Common myeloid progenitor, CD34-positive (primary cell): ENCODE data around the gene SNURF.
A peak's percentile ranks its signal among the peaks of the same experiment; 100 is the strongest.

Experiments
- CTCF ChIA-PET: fragments of 350-600 bp; sonication (Branson Sonifier 250); formaldehyde crosslinking; loops from one replicate; lab custom pipeline; 2021; ENCODE audit warnings: antibody characterized with exemption; lab: Charles Lee
- POLR2A ChIA-PET: fragments of 350-600 bp; sonication (Branson Sonifier 250); formaldehyde crosslinking; loops from one replicate; lab custom pipeline; 2021; ENCODE audit warnings: antibody characterized with exemption; lab: Charles Lee
- DNase-seq, 3 donors: peaks; one replicate each; pipeline versions ENCODE4 v3.0.0 to v3.0.0-alpha.2; 2013
- H3K27ac ChIP-seq, 2 experiments: 1 replicate in 1 of 2; 2 replicates in 1 of 2; pipeline ENCODE4 v1.7.0; 2013; ENCODE audit warnings: inconsistent platforms in 2 of 2, low read length in 2 of 2, mild to moderate bottlenecking in 2 of 2, low read depth in 1 of 2, moderate library complexity in 1 of 2; ENCODE audit not compliant: severe bottlenecking in 2 of 2, insufficient read depth in 1 of 2, poor library complexity in 1 of 2
- H3K27me3 ChIP-seq, 5 experiments: replicated peaks in 2 of 5; 1 replicate in 3 of 5; 2 replicates in 2 of 5; pipeline versions ENCODE4 v1.6.1 to v1.7.0; 2013; ENCODE audit warnings: low read length in 4 of 5, mild to moderate bottlenecking in 2 of 5, moderate library complexity in 2 of 5, inconsistent platforms in 1 of 5; ENCODE audit not compliant: insufficient read depth in 5 of 5, control insufficient read depth in 4 of 5
- H3K36me3 ChIP-seq, 4 experiments: 1 replicate in 2 of 4; 2 replicates in 2 of 4; pipeline versions ENCODE4 v1.6.1 to v1.7.0; 2013; ENCODE audit warnings: low read length in 3 of 4, control low read depth in 1 of 4, mild to moderate bottlenecking in 1 of 4; ENCODE audit not compliant: control insufficient read depth in 4 of 4, insufficient read depth in 4 of 4
- H3K4me1 ChIP-seq, 4 experiments: 1 replicate in 3 of 4; 2 replicates in 1 of 4; pipeline versions ENCODE4 v1.6.1 to v1.7.1; 2013; ENCODE audit warnings: low read length in 3 of 4, mild to moderate bottlenecking in 3 of 4, control low read depth in 1 of 4, inconsistent platforms in 1 of 4, moderate library complexity in 1 of 4; ENCODE audit not compliant: control insufficient read depth in 4 of 4, insufficient read depth in 4 of 4; ENCODE audit errors: control extremely low read depth in 1 of 4
- H3K4me3 ChIP-seq, 7 experiments: 1 replicate in 4 of 7; 2 replicates in 3 of 7; pipeline versions ENCODE4 v1.5.1 to v1.7.0; 2013; ENCODE audit warnings: mild to moderate bottlenecking in 7 of 7, low read length in 6 of 7, moderate library complexity in 6 of 7, inconsistent platforms in 2 of 7, low read depth in 2 of 7, control low read depth in 1 of 7; ENCODE audit not compliant: insufficient read depth in 4 of 7, control insufficient read depth in 1 of 7; ENCODE audit errors: extremely low read depth in 1 of 7
- H3K9me3 ChIP-seq, 5 experiments: 1 replicate in 4 of 5; 2 replicates in 1 of 5; pipeline versions ENCODE4 v1.6.1 to v1.7.1; 2013; ENCODE audit warnings: low read length in 4 of 5, mild to moderate bottlenecking in 2 of 5, inconsistent platforms in 1 of 5, low read depth in 1 of 5, moderate library complexity in 1 of 5; ENCODE audit not compliant: control insufficient read depth in 4 of 5, insufficient read depth in 2 of 5; ENCODE audit errors: control extremely low read depth in 1 of 5
- WGBS: methylation state at CpG from one replicate; pipeline ENCODE4 v1.1.5; 2013; ENCODE audit not compliant: insufficient coverage; 5-methylcytosine and 5-hydroxymethylcytosine counted together

The SNURF gene

DNA sequence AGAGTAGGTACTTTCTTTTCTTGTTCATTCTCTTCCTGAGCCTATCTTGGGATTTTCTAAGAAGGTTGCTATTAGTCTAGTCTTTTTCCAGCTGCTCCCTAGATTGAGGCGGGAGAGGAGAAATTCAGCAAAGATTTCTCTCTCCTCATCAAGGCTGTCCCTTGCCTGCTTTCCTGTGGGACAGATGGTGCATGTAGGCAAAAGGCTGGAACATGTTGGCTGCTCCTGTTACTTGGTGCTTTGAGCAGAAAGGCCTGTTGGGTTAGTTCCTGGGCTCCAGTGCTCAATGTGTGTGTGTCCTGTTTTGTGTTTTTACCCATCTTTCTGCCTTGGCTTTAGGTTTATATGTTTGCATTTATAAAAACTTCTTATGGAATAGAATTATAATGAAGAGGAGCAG, 9.1 kb upstream of the SNURF start:
- H3K4me1 ChIP-seq: no peaks in the 10 kb centered on the region
- peaks cover 0 to 2% (median 0%) of the 10 kb centered on the region in 5 experiments for H3K27me3 ChIP-seq
- ChIA-PET POLR2A (no interaction called here), CTCF (interaction anchor here (0.6 kb wide), 1 partner anchor 296 kb away, joined by 4 read pairs; no protein-coding TSS in a partner anchor)
- WGBS: no CpG with 5 or more reads among the region's 1 CpG
- peaks cover 0 to 17% (median 4%) of the 10 kb centered on the region in 5 experiments for H3K9me3 ChIP-seq
- no peak overlapping the region for H3K27ac ChIP-seq
- H3K36me3 ChIP-seq: no peaks in the 10 kb centered on the region
- DNase-seq: no peak
- no peak overlapping the region for H3K4me3 ChIP-seq

DNA sequence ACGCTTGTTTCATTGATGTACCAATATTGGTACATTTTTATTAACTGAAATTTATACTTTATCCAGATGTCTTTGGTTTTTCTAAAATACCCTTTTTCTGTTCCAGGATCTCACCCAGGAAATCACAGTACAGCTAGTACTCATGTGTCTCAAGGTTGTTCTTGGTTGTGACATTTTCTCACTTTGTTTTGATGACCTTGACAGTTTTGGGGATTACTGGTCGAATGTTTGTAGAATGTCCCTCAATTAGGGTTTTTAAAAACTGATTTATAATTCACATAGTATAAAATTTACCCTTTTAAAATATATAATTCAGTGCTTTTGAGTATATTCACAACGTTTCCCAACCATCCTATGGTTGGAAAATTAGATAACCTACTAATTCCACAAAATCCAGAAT, 6.3 kb upstream of the SNURF start:
- Histone ChIP-seq H3K9me3 (peaks cover 0 to 9% (median 0%) of the 10 kb centered on the region in 5 experiments), H3K36me3 (no peaks in the 10 kb centered on the region), H3K27me3 (peaks cover 0 to 9% (median 0%) of the 10 kb centered on the region in 5 experiments), H3K4me3 (no peak overlapping the region), H3K27ac (no peak overlapping the region), H3K4me1 (no peaks in the 10 kb centered on the region)
- no peak for DNase-seq
- WGBS: no CpG with 5 or more reads among the region's 3 CpGs
- POLR2A ChIA-PET: no interaction called here
- CTCF ChIA-PET: no interaction called here

DNA sequence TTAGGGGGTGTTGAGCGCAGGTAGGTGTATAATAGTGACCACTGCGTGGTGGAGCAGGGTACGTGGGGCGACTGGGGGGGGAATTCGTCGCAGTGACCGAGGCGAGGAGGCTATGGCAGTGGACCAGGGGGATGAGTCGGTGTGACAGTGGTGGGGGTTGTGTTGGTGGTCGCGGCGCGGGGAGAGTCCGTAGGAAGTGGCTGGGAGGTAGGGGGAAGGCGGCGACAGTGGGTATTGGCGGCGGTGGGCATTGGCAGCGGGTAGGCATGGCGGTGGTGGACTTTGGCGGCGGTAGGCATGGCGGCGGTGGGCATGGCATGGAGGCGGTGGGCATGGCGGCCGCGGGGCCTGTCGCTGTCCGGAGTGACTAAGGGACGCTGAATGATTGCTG, 739 bp downstream of the SNURF start:
- Histone ChIP-seq H3K9me3 (peaks cover 0 to 15% (median 11%) of the 10 kb centered on the region in 5 experiments), H3K27ac (peak overlapping the region in 1 of 2 experiments; percentile 71), H3K4me3 (peak overlapping the region; percentile 44 to 80 (median 78)), H3K27me3 (peaks cover 0 to 14% (median 0%) of the 10 kb centered on the region in 5 experiments), H3K36me3 (peaks cover 0 to 6% (median 0%) of the 10 kb centered on the region in 4 experiments), H3K4me1 (peaks cover 0 to 7% (median 5%) of the 10 kb centered on the region in 4 experiments)
- CTCF ChIA-PET: interaction anchor here (1.0 kb wide), 1 partner anchor 10 kb away, joined by 3 read pairs; no protein-coding TSS in a partner anchor
- peak in 1 of 3 donors; percentile 31 for DNase-seq
- POLR2A ChIA-PET: no interaction called here
- 62% methylated on average over 22 of the region's 31 CpGs for WGBS

DNA sequence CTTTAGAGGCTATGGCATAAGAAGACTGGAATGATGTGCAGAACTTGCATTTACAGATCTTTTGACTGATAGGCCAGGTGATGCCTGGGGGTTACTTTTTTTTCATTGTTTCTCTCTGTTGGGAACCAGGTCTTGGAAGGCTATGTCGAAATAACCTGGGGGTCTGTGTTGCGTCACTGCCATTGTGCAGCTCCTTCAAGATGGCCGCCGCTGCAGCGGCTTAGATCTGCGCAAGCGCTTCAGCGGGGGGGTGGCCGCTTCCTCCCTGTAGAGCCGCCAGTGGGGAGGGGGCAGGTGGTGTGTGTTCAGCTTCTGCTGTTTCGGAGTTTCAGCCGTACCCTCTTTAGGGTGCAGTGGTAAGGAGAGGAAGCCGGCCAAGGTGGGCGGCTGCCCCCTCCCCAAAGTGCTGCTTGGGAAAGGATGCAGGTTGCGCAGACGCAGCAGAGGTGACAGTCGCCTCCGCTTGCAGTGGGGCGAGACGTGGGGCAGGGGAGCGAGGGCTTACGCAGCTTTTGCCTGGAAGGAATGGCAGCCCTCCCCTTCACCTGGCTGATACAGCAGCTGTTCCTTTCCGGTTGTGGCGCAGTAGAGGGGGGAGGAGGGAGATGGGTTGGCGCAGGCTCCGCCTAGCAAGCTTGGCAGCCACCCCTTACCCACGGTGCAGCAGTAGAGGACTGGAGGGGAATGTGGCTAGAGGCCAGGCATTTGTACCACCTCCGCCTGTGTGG, 1.5 kb downstream of the SNURF start:
- peaks cover 0 to 12% (median 0%) of the 10 kb centered on the region in 5 experiments for H3K27me3 ChIP-seq
- CTCF ChIA-PET: interaction anchor here (1.0 kb wide), 1 partner anchor 9 kb away, joined by 3 read pairs; no protein-coding TSS in a partner anchor
- DNase-seq: peak; percentile 81 to 93 (median 92)
- H3K9me3 ChIP-seq: peaks cover 0 to 16% (median 12%) of the 10 kb centered on the region in 5 experiments
- H3K4me3 ChIP-seq: peak overlapping the region; percentile 56 to 80 (median 78)
- peaks cover 0 to 7% (median 5%) of the 10 kb centered on the region in 4 experiments for H3K4me1 ChIP-seq
- POLR2A ChIA-PET: no interaction called here
- WGBS: 44% methylated on average over 25 of the region's 28 CpGs
- peak overlapping the region in 1 of 2 experiments; percentile 71 for H3K27ac ChIP-seq
- H3K36me3 ChIP-seq: peaks cover 0 to 6% (median 0%) of the 10 kb centered on the region in 4 experiments

DNA sequence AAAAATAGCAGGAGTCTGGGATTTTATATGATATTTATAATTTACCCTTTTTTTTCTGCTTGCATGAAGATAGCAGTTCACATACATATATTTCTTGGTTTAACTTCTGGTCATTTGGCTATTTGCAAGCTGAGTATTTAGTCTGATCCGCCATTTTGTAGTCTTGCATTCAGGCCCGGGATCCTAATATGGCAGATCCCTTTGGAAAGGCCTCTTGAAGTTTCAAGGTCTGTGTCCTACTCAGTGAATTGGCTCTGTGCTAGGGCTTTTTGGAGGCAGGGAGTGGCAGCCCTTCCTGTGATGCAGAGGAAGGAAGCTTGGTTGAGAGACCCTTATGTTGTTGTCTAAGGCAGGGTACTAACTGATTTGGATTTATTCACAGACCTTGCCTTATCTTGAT, 2.9 kb downstream of the SNURF start:
- Histone ChIP-seq H3K4me1 (peaks cover 0 to 7% (median 5%) of the 10 kb centered on the region in 4 experiments), H3K27me3 (peaks cover 0 to 4% (median 0%) of the 10 kb centered on the region in 5 experiments), H3K27ac (no peak overlapping the region), H3K9me3 (peaks cover 3 to 20% (median 14%) of the 10 kb centered on the region in 5 experiments), H3K36me3 (peaks cover 0 to 13% (median under 1%) of the 10 kb centered on the region in 4 experiments), H3K4me3 (no peak overlapping the region)
- 89% methylated on average over 2 of the region's 2 CpGs for WGBS
- DNase-seq: no peak
- ChIA-PET CTCF (interaction anchor here (0.6 kb wide), 1 partner anchor 12 kb away, joined by 3 read pairs; no protein-coding TSS in a partner anchor), POLR2A (no interaction called here)

DNA sequence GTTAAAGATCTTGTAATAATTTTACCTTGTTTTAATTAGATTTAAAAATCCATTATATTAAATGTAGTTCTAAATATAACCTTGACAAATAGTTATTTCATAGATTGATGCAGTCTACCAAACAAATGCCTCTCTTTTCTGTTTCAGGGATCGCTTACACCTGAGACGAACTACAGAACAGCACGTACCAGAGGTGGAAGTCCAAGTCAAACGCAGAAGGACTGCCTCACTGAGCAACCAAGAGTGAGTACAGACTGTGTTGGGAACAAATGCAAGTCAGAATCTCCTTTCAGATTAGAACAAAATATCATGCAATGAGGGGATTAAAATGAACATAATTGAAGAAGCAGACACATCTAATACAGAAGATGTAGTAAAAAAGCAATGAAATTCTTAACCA, 7.2 kb downstream of the SNURF start:
- ChIA-PET POLR2A (no interaction called here), CTCF (no interaction called here)
- DNase-seq: no peak
- no peak overlapping the region for H3K4me3 ChIP-seq
- H3K4me1 ChIP-seq: peaks cover 0 to 3% (median under 1%) of the 10 kb centered on the region in 4 experiments
- peaks cover 10 to 45% (median 12%) of the 10 kb centered on the region in 5 experiments for H3K9me3 ChIP-seq
- 83% methylated on average over 4 of the region's 4 CpGs for WGBS
- H3K27me3 ChIP-seq: no peaks in the 10 kb centered on the region
- no peak overlapping the region for H3K27ac ChIP-seq
- peaks cover 11 to 46% (median 19%) of the 10 kb centered on the region in 4 experiments for H3K36me3 ChIP-seq

DNA sequence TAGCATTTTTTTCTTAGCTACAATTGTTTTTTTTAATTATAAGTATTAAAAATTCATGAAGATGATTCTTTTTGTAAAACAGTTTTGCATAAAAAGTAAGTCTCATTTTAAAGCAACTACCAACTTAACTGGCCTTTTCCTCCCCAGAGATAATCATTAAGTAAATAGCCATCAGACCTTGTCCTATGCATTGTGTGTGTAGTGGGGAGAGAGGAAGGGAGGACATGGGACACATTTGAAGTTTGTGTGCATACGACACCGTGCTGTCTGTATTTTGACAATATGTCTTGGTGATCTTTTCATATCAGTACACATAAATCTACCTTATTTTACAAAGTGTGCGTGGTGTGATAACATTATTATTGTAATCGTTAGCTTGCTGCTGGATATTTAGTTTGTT, 8.1 kb downstream of the SNURF start:
- Histone ChIP-seq H3K36me3 (peaks cover 12 to 52% (median 20%) of the 10 kb centered on the region in 4 experiments), H3K27ac (no peak overlapping the region), H3K9me3 (peaks cover 10 to 51% (median 15%) of the 10 kb centered on the region in 5 experiments), H3K4me1 (peaks cover 0 to 3% (median 0%) of the 10 kb centered on the region in 4 experiments), H3K4me3 (no peak overlapping the region), H3K27me3 (no peaks in the 10 kb centered on the region)
- no CpG with 5 or more reads among the region's 4 CpGs for WGBS
- DNase-seq: no peak
- ChIA-PET POLR2A (no interaction called here), CTCF (no interaction called here)
